IPS-18c (cell line): ENCODE results near the gene NOP53.
"Not testable (repeated sequence)": the region's sequence is repeated elsewhere in the genome, so short reads cannot be mapped to it uniquely, and the experiment has no call there.

Experiments used
- H3K4me3 ChIP-seq: 2 replicates; pipeline ENCODE4 v1.7.0; 2013; ENCODE audit warnings: low read depth, mild to moderate bottlenecking, low read length, moderate library complexity; ENCODE audit not compliant: insufficient read depth
- H3K9me3 ChIP-seq: one replicate; pipeline ENCODE4 v1.6.1; 2013; ENCODE audit warnings: mild to moderate bottlenecking, low read length, moderate library complexity; ENCODE audit not compliant: control insufficient read depth, insufficient read depth

Gene NOP53

GRCh38 chr19:47786566-47786965 is 41.2 kb downstream of the NOP53 start:
- H3K4me3 ChIP-seq: no peak overlapping the region

GRCh38 chr19:47787307-47787706 is 42.0 kb downstream of the NOP53 start:
- H3K9me3 ChIP-seq, H3K4me3 ChIP-seq: not testable (repeated sequence)

More at GRCh38 chr19:47786566-47786965, 41.2 kb downstream of the NOP53 start:
- peaks cover 2% of the 10 kb centered on the region for H3K9me3 ChIP-seq

- H3K4me3 ChIP-seq, H3K9me3 ChIP-seq: not testable (repeated sequence)
Observed at GRCh38 chr19:47789811-47790210, 44.5 kb downstream of the NOP53 start.

GRCh38 chr19:47790398-47790814 is 45.1 kb downstream of the NOP53 start:
- Histone ChIP-seq H3K9me3 (peaks cover 2% of the 10 kb centered on the region), H3K4me3 (no peak overlapping the region; the same call in 1 of the 2 replicates)

- H3K4me3 ChIP-seq: no peak overlapping the region
- H3K9me3 ChIP-seq: peaks cover 2% of the 10 kb centered on the region
Observed at GRCh38 chr19:47792616-47793015, 47.3 kb downstream of the NOP53 start.

- H3K9me3 ChIP-seq: peaks cover 2% of the 10 kb centered on the region
- H3K4me3 ChIP-seq: no peak overlapping the region
Observed at GRCh38 chr19:47794526-47794925, 49.2 kb downstream of the NOP53 start.

GRCh38 chr19:47796785-47797184 is 51.4 kb downstream of the NOP53 start:
- peaks cover 2% of the 10 kb centered on the region for H3K9me3 ChIP-seq
- no peak overlapping the region for H3K4me3 ChIP-seq

GRCh38 chr19:47797996-47798903 is 52.9 kb downstream of the NOP53 start:
- H3K4me3 ChIP-seq: no peak overlapping the region
- peaks cover 2% of the 10 kb centered on the region for H3K9me3 ChIP-seq

GRCh38 chr19:47798904-47799266 is 53.5 kb downstream of the NOP53 start:
- Histone ChIP-seq H3K9me3 (peaks cover 2% of the 10 kb centered on the region), H3K4me3 (no peak overlapping the region)

GRCh38 chr19:47801270-47801669 is 55.9 kb downstream of the NOP53 start:
- Histone ChIP-seq H3K9me3 (peaks cover 2% of the 10 kb centered on the region), H3K4me3 (no peak overlapping the region)

- H3K4me3 ChIP-seq: no peak overlapping the region
- peaks cover 2% of the 10 kb centered on the region for H3K9me3 ChIP-seq
Observed at GRCh38 chr19:47802521-47803043, 57.2 kb downstream of the NOP53 start.

GRCh38 chr19:47803148-47803547 is 57.8 kb downstream of the NOP53 start:
- H3K9me3 ChIP-seq, H3K4me3 ChIP-seq: not testable (repeated sequence)

- not testable (repeated sequence) for H3K4me3 ChIP-seq, H3K9me3 ChIP-seq
Observed at GRCh38 chr19:47803671-47804070, 58.3 kb downstream of the NOP53 start.

- H3K4me3 ChIP-seq, H3K9me3 ChIP-seq: not testable (repeated sequence)
Observed at GRCh38 chr19:47804451-47804850, 59.1 kb downstream of the NOP53 start, which contains the start of gene TPRX1. TPRX1 (minus strand) TSS chr19:47804551; CDS start chr19:47804539, 12 bp downstream.

GRCh38 chr19:47805313-47805712 is 60.0 kb downstream of the NOP53 start:
- no peaks in the 10 kb centered on the region for H3K9me3 ChIP-seq
- no peak overlapping the region for H3K4me3 ChIP-seq

GRCh38 chr19:47806435-47806834 is 61.1 kb downstream of the NOP53 start:
- H3K4me3 ChIP-seq: no peak overlapping the region
- H3K9me3 ChIP-seq: peaks cover 2% of the 10 kb centered on the region
